HG02798 (cell line): Measurements from ENCODE around the gene SPC24.
"Not testable (repeated sequence)": the region's sequence is repeated elsewhere in the genome, so short reads cannot be mapped to it uniquely, and the experiment has no call there.

Experiments used
- ATAC-seq: cut with Tn5 transposase; IDR thresholded peaks from one replicate; pipeline ENCODE4 v1.9.1; 2021; ENCODE audit warnings: mild to moderate bottlenecking; ENCODE audit not compliant: unreplicated experiment, poor library complexity

Gene SPC24

DNA sequence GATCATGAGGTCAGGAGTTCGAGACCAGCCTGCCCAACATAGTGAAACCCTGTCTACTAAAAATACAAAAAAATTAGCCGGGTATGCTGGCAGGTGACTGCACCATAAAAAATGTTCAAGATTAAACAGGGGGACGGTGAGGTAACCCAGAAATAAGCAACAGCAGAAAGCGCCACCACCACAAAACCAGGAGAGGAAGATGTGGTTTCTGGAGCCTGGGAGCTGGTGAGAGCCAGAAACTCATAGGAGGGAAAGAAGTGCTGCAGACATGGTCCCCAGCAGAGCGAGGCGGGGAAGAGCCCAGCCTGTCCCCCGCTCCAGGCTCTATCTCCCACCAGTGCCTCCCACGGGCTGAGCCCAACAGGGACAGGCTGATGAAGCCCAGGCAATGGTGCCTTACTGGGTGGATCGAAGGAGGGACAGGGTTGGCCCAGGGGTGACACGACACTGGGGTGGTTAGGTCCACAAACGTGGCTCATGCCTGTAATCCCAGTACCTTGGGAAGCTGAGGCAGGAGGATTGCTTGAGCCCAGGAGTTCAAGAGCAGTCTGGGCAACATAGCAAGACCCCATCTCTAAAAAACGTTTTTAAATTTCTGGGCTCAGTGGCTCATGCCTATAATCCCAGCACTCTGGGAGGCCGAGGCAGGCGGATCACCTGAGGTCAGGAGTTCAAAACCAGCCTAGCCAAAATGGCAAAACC, 19.0 kb downstream of the SPC24 start:
- ATAC-seq: no peak

DNA sequence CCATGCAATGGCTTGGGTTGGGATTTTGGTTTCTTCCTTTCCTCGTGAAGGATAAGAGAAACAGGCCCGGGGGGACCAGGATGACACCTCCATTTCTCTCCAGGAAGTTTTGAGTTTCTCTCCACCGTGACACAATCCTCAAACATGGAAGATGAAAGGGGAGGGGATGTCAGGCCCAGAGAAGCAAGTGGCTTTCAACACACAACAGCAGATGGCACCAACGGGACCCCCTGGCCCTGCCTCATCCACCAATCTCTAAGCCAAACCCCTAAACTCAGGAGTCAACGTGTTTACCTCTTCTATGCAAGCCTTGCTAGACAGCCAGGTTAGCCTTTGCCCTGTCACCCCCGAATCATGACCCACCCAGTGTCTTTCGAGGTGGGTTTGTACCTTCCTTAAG, 24.1 kb downstream of the SPC24 start:
- no peak for ATAC-seq

DNA sequence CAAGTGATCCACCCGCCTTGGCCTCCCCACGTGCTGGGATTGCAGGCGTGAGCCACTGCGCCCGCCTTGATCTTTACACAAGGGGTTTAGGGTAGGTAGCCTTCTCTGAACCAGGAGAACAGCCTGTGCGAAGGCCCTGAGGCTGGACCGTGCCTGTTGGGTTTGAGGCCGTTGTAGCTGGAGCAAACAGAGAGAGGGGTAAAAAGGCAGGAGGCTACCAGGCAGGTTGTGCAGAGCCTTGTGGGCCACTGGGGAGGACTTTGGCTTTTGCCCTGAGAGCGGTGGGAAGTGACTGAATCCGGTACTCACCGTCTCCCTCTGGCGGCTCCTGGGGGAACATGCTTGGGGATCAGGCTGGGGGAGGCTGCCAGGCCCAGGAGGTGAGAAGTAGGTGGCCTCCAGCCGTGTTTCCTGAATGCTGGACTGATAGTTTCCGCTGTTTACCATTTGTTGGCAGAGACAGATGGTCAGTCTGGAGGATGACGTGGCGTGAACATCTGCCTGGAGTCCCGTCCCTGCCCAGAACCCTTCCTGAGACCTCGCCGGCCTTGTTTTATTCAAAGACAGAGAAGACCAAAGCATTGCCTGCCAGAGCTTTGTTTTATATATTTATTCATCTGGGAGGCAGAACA, 24.6 kb downstream of the SPC24 start:
- no peak for ATAC-seq

DNA sequence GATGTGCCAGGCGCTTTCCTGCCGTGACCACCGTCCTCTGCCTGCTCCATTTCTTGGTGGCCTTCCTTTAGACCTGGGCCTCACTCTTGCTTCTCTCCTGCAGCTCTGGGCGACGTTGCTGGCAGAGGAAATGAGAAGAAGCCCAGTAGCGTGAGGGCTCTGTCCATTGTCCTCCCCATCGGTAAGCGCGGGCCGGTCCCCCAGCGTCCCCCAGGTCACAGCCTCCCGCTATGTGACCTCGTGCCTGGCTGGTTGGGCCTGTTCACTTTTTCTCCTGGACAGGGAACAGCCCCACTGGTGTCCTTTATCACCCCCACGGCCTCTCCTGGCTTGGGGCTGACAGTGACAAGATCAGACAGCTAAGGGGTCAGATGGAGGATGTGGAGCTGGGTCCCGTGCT, 27.7 kb downstream of the SPC24 start:
- no peak for ATAC-seq

DNA sequence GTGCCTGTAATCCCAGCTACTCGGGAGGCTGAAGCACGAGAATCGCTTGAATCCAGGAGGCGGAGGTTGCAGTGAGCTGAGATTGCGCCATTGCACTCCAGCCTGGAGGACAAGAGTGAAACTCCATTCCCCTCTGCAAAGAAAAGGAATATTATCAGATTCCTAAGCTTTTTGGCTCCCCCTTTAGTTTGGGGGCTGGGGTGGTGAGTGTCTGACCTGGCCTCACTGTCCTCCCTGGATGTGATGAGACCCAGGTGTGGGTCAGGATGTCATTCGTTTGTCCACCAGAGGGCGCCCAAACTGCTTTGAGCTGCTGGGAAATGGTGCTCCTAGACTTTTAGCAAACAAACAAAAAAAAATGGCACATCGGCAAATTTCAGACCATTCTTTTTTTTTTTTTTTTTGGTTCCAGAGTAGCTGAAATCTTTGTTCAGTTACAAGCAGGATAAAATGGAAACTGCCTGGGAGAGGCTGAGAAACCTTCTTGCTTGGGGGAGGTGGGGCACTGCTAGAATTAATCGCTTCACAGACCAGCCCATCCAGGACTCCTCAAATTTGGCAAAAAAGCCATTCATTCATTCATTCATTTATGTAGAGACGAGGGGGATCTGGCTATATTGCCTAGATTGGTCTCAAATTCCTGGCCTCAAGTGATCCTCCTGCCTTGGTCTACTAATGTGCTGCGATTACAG, 29.4 kb downstream of the SPC24 start:
- ATAC-seq: no peak

DNA sequence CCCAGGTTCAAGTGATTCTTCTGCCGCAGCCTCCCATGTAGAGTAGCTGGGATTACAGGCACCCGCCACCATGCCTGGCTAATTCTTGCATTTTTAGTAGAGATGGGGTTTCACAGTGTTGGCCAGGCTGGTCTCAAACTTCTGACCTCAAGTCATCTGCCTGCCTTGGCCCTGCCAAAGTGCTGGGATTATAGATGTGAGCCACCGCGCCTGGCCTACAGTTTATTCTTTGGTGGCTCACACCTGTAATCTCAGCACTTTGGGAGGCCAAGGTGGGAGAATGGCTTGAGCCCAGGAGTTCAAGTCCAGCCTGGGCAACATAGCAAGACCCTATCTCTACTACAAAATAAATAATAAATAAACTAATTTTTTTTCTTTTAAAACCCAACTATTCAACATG, 31.4 kb downstream of the SPC24 start:
- not testable (repeated sequence) for ATAC-seq

DNA sequence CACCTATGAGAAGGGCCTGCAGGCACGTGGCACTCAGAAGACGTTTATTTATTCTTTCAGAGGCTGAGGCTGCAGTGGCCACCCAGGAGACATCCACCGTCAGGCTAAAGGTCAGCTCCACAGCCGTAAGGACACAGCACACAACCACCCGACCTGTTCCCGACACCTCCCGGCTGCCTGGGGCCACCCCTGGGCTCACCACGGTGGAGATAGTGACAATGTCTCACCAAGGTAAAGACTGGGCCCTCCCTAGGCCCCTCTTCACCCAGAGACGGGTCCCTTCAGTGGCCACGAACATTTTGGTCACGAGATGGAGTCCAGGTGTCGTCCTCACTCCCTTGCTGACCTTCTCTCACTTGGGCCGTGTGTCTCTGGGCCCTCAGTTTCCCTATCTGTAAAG, 32.5 kb downstream of the SPC24 start:
- no peak for ATAC-seq

DNA sequence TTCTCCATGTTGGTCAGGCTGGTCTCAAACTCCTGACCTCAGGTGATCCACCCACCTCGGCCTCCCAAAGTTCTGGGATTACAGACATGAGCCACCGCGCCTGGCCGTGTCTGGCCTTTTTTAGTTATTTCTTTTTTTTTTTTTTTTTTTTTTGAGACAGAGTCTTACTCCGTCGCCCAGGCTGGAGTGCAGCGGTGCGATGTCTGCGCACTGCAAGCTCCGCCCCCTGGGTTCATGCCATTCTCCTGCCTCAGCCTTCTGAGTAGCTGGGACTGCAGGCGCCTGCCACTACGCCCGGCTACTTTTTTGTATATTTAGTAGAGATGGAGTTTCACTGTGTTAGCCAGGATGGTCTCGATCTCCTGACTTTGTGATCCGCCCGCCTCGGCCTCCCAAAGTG, 33.6 kb downstream of the SPC24 start:
- ATAC-seq: not testable (repeated sequence)

DNA sequence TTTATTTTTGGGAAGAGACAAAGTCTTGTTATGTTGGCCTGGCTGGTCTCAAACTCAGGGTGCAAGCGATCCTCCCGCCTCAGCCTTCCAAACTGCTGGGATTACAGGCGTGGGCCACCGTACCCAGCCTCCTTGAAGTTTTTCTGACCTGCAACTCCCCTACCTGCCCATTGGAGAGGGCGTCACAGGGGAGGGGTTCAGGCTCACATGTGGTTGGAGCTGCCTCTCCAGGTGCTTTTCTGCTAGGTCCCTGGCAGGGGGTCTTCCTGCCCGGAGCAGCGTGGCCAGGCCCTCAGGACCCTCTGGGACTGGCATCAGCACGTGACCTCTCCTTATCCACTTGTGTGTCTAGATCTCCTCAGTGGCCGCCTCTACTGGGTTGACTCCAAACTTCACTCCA, 39.1 kb downstream of the SPC24 start:
- ATAC-seq: no peak

DNA sequence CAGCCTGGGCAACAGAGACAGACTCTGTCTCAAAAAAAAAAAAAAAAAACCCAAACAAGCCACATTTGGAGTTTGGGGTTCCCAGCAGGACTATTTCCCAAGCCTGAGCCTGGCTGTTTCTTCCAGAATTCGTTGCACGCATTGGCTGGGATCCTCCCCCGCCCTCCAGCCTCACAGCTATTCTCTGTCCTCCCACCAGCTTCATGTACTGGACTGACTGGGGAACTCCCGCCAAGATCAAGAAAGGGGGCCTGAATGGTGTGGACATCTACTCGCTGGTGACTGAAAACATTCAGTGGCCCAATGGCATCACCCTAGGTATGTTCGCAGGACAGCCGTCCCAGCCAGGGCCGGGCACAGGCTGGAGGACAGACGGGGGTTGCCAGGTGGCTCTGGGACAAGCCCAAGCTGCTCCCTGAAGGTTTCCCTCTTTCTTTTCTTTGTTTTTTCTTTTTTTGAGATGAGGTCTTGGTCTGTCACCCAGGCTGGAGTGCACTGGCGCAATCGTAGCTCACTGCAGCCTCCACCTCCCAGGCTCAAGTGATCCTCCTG, 39.6 kb downstream of the SPC24 start:
- ATAC-seq: no peak

DNA sequence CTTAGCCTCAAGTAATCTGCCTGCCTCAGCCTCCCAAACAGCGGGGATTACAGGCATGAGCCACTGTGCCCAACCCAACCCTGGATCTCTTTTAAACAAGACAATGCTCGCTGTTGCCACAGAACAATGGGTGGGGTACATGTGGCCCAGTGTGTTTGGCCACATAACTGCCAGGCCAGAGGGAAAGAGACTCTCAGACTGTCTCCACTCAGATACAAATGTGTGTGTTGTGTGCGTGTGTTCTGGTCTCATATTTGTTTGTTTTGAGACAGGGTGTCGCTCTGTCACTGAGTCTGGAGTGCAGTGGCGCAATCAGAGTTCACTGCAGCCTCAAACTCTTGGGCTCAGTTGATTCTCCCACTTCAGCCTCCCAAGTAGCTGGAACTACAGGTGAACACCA, 40.5 kb downstream of the SPC24 start:
- ATAC-seq: no peak

DNA sequence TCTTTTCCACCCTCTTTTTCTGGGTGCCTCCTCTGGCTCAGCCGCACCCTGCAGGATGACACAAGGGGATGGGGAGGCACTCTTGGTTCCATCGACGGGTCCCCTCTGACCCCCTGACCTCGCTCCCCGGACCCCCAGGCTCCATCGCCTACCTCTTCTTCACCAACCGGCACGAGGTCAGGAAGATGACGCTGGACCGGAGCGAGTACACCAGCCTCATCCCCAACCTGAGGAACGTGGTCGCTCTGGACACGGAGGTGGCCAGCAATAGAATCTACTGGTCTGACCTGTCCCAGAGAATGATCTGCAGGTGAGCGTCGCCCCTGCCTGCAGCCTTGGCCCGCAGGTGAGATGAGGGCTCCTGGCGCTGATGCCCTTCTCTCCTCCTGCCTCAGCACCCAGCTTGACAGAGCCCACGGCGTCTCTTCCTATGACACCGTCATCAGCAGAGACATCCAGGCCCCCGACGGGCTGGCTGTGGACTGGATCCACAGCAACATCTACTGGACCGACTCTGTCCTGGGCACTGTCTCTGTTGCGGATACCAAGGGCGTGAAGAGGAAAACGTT, 42.4 kb downstream of the SPC24 start:
- no peak for ATAC-seq

DNA sequence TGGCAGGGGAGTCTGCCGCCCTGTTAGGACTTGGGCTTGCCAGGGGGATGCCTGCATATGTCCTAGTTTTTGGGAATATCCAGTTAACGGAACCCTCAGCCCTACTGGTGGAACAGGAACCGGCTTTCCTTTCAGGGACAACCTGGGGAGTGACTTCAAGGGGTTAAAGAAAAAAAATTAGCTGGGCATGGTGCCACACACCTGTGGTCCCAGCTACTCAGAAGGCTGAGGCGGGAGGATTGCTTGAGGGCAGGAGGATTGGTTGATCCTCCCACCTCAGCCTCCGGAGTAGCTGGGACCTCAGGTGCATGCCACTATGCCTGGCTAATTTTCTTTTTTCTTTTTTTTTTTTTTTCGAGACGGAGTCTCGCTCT, 43.8 kb downstream of the SPC24 start:
- ATAC-seq: no peak

DNA sequence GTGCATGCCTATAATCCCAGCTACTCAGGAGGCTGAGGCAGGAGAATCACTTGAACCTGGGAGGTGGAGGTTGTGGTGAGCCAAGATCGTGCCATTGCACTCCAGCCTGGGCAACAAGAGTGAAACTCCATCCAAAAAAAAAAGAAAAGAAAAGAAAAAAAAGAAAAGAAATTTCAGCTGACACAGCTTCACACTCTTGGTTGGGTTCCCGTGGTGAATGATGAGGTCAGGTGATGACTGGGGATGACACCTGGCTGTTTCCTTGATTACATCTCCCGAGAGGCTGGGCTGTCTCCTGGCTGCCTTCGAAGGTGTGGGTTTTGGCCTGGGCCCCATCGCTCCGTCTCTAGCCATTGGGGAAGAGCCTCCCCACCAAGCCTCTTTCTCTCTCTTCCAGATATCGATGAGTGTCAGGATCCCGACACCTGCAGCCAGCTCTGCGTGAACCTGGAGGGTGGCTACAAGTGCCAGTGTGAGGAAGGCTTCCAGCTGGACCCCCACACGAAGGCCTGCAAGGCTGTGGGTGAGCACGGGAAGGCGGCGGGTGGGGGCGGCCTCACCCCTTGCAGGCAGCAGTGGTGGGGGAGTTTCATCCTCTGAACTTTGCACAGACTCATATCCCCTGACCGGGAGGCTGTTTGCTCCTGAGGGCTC, 44.3 kb downstream of the SPC24 start:
- ATAC-seq: no peak

DNA sequence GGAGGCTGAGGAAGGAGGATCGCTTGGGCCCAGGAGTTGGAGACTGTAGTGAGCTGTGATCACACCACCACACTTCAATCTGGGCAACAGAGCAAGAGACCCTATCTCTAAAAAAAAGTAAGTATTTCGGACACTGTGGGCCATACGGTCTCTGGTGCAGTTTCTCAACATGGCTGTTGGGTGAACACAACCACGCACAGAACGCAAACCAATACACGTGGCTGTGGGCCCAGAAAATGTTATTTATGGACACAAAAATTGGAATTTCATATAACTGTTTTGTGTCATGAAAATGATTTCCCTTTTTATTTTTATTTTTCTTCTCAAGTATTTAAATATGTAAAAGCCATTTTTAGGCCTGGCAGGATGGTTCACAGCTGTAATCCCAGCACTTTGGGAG, 46.8 kb downstream of the SPC24 start:
- no peak for ATAC-seq

DNA sequence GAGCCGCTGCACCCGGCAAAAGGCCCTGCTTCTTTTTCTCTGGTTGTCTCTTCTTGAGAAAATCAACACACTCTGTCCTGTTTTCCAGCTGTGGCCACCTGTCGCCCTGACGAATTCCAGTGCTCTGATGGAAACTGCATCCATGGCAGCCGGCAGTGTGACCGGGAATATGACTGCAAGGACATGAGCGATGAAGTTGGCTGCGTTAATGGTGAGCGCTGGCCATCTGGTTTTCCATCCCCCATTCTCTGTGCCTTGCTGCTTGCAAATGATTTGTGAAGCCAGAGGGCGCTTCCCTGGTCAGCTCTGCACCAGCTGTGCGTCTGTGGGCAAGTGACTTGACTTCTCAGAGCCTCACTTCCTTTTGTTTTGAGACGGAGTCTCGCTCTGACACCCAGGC, 49.1 kb downstream of the SPC24 start:
- no peak for ATAC-seq

DNA sequence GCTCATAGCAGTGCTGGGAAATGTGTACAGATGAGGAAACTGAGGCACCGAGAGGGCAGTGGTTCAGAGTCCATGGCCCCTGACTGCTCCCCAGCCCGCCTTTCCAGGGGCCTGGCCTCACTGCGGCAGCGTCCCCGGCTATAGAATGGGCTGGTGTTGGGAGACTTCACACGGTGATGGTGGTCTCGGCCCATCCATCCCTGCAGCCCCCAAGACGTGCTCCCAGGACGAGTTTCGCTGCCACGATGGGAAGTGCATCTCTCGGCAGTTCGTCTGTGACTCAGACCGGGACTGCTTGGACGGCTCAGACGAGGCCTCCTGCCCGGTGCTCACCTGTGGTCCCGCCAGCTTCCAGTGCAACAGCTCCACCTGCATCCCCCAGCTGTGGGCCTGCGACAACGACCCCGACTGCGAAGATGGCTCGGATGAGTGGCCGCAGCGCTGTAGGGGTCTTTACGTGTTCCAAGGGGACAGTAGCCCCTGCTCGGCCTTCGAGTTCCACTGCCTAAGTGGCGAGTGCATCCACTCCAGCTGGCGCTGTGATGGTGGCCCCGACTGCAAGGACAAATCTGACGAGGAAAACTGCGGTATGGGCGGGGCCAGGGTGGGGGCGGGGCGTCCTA, 50.5 kb downstream of the SPC24 start:
- no peak for ATAC-seq

DNA sequence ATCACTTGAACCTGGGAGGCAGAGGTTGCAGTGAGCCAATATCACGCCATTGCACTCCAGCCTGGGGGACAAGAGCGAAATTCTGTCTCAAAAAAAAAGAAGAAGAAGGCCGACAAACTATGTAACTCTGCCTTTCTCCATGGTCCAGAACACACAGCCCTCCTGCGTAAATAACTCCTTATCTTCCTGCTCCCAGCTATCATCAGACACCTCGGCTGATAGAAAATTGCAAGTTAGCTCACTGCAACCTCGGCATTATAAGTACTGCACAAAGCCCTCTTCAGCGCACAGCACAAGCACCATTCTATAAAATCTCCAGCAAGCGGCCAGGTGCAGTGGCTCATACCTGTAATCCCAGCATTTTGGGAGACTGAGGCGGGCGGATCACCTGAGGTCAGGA, 51.9 kb downstream of the SPC24 start:
- not testable (repeated sequence) for ATAC-seq

DNA sequence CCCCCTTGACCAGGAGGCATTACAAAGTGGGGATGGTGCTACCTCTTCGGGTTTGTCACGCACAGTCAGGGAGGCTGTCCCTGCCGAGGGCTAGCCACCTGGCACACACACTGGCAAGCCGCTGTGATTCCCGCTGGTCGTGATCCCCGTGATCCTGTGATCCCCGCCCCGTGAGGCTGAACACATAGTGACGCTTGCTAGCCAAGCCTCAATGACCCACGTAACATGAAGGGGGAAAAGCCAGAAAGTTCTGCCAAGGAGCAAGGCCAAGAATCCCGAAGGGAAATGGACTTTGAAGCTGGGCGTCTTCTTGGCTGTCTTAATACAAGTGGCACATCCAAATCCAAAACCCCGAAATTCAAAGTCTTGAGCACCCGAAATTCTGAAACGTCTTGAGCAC, 52.6 kb downstream of the SPC24 start:
- no peak for ATAC-seq

DNA sequence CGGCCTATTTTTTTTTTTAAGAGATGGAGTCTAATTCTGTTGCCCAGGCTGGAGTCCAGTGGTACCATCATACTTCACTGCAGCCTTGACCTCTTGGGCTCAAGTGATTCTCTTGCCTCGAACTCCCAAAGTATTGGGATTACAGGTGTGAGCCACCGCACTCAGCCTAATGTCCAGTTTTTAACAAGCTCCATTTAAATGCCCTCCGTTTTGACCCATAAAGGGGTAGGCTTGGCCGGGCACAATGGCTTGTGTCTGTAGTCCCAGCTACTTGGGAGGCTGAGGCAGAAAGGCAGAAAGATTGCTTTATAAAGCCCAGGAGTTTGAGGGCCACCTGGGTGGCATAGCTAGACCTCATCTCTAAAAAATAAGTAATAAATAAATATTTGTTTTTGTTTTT, 54.5 kb downstream of the SPC24 start:
- no peak for ATAC-seq
